ENCODE data around the gene DPM3.
A peak's percentile ranks its signal among the peaks of the same experiment; 100 is the strongest.
"Not testable (repeated sequence)": the region's sequence is repeated elsewhere in the genome, so short reads cannot be mapped to it uniquely, and the experiment has no call there.

Gene DPM3, protein sequence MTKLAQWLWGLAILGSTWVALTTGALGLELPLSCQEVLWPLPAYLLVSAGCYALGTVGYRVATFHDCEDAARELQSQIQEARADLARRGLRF

DNA sequence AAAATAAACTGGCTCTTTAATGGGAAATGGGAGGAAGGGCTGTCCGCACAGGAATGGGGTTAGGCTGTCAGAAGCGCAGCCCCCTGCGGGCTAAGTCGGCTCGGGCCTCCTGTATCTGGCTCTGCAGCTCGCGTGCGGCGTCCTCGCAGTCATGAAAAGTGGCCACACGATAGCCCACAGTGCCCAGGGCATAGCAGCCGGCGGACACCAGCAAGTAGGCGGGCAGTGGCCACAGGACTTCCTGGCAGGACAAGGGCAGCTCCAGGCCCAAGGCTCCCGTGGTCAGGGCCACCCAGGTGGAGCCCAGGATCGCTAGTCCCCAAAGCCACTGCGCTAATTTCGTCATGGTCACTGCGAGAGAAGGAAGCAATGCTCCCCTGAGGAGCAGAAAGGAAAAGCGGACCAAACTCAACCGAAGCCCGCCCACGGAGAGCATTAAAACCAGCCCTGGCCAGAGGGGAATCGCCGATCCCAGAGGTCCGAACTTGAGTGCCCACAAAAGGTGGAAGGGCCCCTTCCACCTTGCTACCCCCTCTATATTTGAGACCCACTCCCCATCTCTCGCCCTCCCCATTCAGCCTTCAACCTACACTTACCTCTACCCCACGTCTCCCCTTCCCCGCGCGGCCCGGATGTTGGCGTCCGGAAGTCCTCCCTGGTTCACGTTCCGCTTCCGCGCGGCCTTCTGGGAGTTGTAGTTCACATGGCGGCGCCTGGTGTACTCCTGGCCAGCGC lies at the start of gene DPM3:
TSS of gene DPM3 (minus strand) at position 637 of the 735 bp plus-strand sequence. CDS start at position 346, 291 bp downstream.
- Histone ChIP-seq H3K4me1 (ENCODE audit: insufficient read depth, low read length) (peaks cover 13% of the 10 kb centered on the region), H3K27me3 (ENCODE audit: insufficient read depth, low read length) (no peaks in the 10 kb centered on the region), H3K4me3 (ENCODE audit: low read length) (peak within 1 kb of the TSS; percentile 94)

DNA sequence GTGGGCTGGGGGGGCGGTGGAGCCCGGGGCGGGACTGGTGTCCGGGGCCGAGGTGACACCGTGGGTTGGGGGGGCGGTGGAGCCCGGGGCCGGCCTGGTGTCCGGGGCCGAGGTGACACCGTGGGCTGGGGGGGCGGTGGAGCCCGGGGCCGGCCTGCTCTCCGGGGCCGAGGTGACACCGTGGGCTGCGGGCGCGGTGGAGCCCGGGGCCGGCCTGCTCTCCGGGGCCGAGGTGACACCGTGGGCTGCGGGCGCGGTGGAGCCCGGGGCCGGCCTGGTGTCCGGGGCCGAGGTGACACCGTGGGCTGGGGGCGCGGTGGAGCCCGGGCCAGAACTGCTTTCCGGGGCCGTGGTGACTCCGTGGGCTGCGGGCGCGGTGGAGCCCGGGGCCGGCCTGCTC lies 49.6 kb upstream of the DPM3 start:
- not testable (repeated sequence) for H3K36me3 ChIP-seq (ENCODE audit: insufficient read depth, low read length); H3K9me3 ChIP-seq (ENCODE audit: low read length); H3K4me3 ChIP-seq (ENCODE audit: low read length); H2AFZ ChIP-seq (ENCODE audit: low read depth, low read length); H3K27me3 ChIP-seq (ENCODE audit: insufficient read depth, low read length)
- peaks cover 15% of the 10 kb centered on the region for H3K4me1 ChIP-seq (ENCODE audit: insufficient read depth, low read length)

More for the DNA sequence above, at the start of gene DPM3:
- Histone ChIP-seq H3K9me3 (ENCODE audit: low read length) (no peaks in the 10 kb centered on the region), H3K36me3 (ENCODE audit: insufficient read depth, low read length) (peaks cover 7% of the 10 kb centered on the region), H2AFZ (ENCODE audit: low read depth, low read length) (peak within 1 kb of the TSS; percentile 94)

DNA sequence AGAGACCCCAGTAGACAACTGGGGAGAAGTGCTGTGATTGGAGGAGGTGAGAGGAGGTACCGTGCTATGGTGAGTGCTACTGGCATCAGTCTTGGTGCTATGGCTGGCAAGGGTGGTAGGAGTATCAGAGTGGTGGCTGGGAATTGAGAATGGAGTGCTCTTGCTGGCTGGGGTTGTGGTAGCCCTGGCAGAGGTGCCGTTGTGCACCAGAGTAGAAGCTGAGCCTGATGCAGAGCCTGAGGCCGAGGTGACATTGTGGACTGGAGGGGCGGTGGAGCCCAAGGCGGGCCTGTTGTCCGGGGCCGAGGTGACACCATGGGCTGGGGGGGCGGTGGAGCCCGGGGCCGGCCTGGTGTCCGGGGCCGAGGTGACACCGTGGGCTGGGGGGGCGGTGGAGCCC lies 47.9 kb upstream of the DPM3 start:
- Histone ChIP-seq H3K9me3 (ENCODE audit: low read length) (no peaks in the 10 kb centered on the region), H2AFZ (ENCODE audit: low read depth, low read length) (no peak overlapping the region), H3K27me3 (ENCODE audit: insufficient read depth, low read length) (no peaks in the 10 kb centered on the region), H3K36me3 (ENCODE audit: insufficient read depth, low read length) (no peaks in the 10 kb centered on the region), H3K4me1 (ENCODE audit: insufficient read depth, low read length) (peaks cover 9% of the 10 kb centered on the region), H3K4me3 (ENCODE audit: low read length) (no peak overlapping the region)

DNA sequence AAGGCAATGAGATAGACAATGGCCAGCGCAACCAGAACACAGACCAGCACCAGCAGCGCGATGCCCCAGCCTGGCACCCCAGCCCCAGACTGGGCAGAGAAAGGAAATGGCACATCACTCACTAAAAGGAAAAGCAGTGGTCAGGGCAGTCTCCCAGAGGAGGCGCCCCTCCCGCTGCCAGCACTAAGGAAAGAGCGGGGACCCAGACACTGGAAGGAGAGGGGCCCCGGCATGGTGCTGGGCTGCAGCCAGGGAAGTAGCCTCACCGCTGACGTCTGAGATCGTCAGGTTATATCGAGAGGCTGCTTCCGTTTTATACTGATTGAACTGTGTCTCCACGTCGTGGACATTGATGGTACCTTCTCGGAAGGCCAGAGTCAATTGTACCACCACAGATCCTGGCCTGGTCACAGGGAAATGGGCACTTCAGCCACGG lies 47.1 kb upstream of the DPM3 start:
- Histone ChIP-seq H3K4me3 (ENCODE audit: low read length) (no peak overlapping the region), H3K36me3 (ENCODE audit: insufficient read depth, low read length) (no peaks in the 10 kb centered on the region), H3K27me3 (ENCODE audit: insufficient read depth, low read length) (no peaks in the 10 kb centered on the region), H2AFZ (ENCODE audit: low read depth, low read length) (no peak overlapping the region), H3K4me1 (ENCODE audit: insufficient read depth, low read length) (peaks cover 2% of the 10 kb centered on the region), H3K9me3 (ENCODE audit: low read length) (no peaks in the 10 kb centered on the region)

DNA sequence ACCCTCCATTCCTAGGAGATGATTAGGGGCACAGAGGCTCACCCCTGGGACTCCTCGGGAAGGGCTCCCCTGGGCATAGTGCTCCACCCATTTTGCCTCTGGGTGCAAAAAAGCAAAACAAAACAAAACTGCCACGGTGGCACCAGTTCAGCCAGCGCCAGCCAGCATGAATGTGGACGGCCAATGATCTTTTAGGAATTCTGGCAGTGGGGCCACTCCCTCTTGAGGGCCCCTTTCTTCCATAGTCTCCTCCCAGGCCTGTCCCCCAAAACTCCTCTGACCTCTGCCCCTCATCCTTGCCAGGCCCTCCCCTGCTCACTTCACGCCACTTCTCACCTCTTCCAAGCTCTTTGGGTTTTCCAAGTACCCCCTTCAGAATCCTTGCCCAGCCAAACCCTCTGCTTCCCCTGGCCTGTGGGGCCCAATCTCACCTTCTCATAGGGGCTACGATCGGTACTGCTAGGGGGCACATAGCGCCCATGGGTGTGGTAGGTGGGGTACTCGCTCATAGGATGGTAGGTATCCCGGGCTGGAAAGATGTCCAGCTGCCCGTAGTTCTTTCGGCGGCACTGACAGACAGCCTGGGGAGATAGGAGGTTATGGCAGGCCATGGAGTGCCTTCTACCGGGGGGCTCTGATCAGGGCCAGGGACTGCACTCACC lies 46.6 kb upstream of the DPM3 start:
- no peaks in the 10 kb centered on the region for H3K27me3 ChIP-seq (ENCODE audit: insufficient read depth, low read length)
- no peaks in the 10 kb centered on the region for H3K4me1 ChIP-seq (ENCODE audit: insufficient read depth, low read length)
- no peak overlapping the region for H2AFZ ChIP-seq (ENCODE audit: low read depth, low read length)
- no peaks in the 10 kb centered on the region for H3K36me3 ChIP-seq (ENCODE audit: insufficient read depth, low read length)
- no peaks in the 10 kb centered on the region for H3K9me3 ChIP-seq (ENCODE audit: low read length)
- H3K4me3 ChIP-seq (ENCODE audit: low read length): no peak overlapping the region

DNA sequence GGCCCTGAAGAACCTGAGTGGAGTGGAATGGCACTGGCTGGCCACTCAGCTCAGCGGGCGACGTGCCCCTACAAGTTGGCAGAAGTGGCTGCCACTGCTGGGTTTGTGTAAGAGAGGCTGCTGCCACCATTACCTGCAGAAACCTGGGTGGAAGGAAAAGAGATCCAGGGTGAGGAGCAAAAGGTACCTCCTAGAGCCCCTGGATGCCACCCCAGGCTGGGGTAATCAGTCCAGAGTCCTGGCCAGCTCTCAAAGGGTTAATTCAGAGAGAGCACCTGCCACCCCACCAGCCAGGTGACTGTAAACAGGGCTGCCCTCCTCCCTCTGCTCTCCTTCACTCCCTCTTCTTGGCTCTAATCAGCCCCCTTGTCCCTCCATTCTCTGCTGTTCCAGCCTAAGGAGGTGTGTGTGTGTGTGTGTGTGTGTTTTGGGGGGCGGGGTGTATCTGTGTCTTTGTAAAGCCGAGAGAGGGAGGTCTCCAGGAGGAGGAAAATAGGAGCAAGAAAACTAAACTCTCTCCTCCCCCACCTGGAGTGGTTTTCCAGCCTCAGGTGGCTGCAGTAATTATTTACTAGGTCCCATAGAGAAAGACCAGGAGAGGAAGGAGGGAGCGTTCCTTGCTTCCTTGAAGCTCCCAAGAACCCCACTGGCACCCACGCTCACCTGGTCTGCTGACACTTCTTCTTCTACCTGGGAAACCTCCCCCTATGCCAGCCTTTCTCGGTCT lies 45.9 kb upstream of the DPM3 start:
- Histone ChIP-seq H3K36me3 (ENCODE audit: insufficient read depth, low read length) (no peaks in the 10 kb centered on the region), H2AFZ (ENCODE audit: low read depth, low read length) (no peak overlapping the region), H3K9me3 (ENCODE audit: low read length) (no peaks in the 10 kb centered on the region), H3K4me1 (ENCODE audit: insufficient read depth, low read length) (no peaks in the 10 kb centered on the region), H3K27me3 (ENCODE audit: insufficient read depth, low read length) (no peaks in the 10 kb centered on the region), H3K4me3 (ENCODE audit: low read length) (no peak overlapping the region)

DNA sequence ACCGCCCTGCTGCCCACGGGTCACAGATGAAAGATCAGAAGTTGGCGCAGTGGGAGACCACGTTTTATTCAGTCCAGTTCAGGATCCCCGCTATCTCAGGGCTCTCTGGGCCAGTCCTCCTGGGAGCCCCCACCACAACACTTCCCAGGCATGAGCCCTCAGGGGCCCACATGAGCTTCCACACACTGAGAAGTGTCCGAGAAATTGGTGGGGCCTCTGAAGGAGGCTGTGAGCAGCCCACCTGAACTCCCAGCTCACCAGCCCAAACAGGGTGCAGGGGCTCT lies 45.4 kb upstream of the DPM3 start:
- H3K36me3 ChIP-seq (ENCODE audit: insufficient read depth, low read length): no peaks in the 10 kb centered on the region
- no peak overlapping the region for H2AFZ ChIP-seq (ENCODE audit: low read depth, low read length)
- H3K4me1 ChIP-seq (ENCODE audit: insufficient read depth, low read length): no peaks in the 10 kb centered on the region
- H3K9me3 ChIP-seq (ENCODE audit: low read length): no peaks in the 10 kb centered on the region
- no peaks in the 10 kb centered on the region for H3K27me3 ChIP-seq (ENCODE audit: insufficient read depth, low read length)
- H3K4me3 ChIP-seq (ENCODE audit: low read length): no peak overlapping the region

DNA sequence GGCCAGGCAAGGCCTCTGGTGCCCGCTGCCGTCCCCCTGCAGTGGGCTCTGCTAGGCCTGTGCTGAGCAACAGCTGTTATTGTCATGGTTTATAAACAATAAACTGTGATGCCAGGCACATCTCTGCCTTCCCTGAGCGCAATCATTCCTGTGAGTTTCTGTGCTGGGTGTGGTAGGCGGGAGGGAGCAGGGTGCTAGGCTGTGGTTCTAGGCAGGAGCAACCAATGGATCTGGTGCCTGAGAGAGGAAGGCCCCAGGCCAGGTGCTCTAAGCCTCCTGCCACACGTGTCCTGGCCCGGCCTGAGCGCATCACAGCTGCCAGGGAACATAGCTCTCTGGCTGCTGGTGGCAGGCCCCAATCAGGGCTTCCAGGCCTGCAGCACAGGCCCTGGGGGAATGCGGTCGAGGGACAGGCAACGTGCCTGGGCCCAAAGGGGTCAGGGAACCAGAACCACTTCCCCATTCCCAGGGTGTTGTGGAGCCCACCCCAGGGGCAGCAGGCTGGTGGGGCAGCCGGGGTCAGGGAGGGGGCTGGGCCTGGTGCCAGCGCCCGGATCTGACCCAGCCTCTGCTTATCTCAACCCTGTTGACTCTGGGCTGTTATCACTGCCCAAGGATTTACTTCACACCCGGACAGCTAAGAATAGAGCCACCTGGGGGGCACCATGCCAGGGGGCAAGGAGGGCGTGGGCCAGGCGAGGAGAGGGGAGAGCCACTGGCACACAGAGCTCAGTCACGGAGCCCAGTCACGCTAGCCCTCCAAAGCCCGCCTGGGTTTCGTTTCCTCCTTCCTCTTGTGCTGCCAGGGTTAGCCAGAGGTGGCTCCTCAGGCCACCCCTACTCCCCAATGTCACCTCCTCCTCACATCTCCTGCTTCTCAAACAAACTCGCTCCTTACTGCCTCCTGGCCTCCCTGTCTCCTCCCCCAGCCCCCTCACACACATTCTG lies 44.8 kb upstream of the DPM3 start:
- H3K4me3 ChIP-seq (ENCODE audit: low read length): no peak overlapping the region
- no peaks in the 10 kb centered on the region for H3K27me3 ChIP-seq (ENCODE audit: insufficient read depth, low read length)
- no peaks in the 10 kb centered on the region for H3K4me1 ChIP-seq (ENCODE audit: insufficient read depth, low read length)
- H3K36me3 ChIP-seq (ENCODE audit: insufficient read depth, low read length): no peaks in the 10 kb centered on the region
- H3K9me3 ChIP-seq (ENCODE audit: low read length): no peaks in the 10 kb centered on the region
- no peak overlapping the region for H2AFZ ChIP-seq (ENCODE audit: low read depth, low read length)

DNA sequence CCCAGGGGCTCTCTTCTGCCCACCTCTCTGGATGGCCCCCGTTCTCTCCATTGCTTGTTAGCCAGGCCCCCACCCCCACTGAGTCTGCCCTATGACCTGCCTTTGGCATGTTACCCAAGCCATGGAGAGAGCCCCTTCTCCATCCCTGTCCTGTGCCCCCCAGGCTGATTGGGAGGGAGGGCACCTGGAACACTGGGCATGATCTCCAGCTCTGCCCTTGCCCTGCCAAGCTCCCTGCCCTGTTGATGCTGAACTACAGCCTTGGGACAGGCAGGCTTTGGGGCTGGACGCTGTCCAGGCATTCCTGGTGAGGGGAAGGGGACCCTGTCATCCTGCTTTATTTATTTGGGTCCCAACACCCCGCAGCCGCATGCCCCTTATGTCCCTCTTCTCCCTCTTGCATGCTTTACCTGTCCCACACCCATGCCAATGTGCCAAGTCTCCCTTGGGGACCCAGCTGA lies 44.0 kb upstream of the DPM3 start:
- no peak overlapping the region for H2AFZ ChIP-seq (ENCODE audit: low read depth, low read length)
- H3K36me3 ChIP-seq (ENCODE audit: insufficient read depth, low read length): peaks cover 5% of the 10 kb centered on the region
- H3K9me3 ChIP-seq (ENCODE audit: low read length): no peaks in the 10 kb centered on the region
- H3K27me3 ChIP-seq (ENCODE audit: insufficient read depth, low read length): no peaks in the 10 kb centered on the region
- H3K4me3 ChIP-seq (ENCODE audit: low read length): no peak overlapping the region
- H3K4me1 ChIP-seq (ENCODE audit: insufficient read depth, low read length): no peaks in the 10 kb centered on the region

DNA sequence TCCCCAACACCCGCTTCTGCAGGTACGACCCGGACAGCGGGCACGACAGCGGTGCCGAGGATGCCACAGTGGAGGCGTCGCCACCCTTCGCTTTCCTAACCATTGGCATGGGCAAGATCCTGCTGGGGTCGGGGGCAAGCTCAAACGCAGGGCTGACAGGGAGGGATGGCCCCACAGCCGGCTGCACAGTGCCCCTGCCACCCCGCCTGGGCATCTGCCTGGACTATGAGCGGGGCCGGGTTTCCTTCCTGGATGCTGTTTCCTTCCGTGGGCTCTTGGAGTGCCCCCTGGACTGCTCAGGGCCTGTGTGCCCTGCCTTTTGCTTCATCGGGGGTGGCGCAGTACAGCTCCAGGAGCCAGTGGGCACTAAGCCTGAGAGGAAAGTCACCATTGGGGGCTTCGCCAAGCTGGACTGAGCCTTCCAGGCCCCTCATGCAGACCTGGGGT lies 43.5 kb upstream of the DPM3 start:
- Histone ChIP-seq H2AFZ (ENCODE audit: low read depth, low read length) (no peak overlapping the region), H3K4me1 (ENCODE audit: insufficient read depth, low read length) (no peaks in the 10 kb centered on the region), H3K27me3 (ENCODE audit: insufficient read depth, low read length) (no peaks in the 10 kb centered on the region), H3K9me3 (ENCODE audit: low read length) (no peaks in the 10 kb centered on the region), H3K36me3 (ENCODE audit: insufficient read depth, low read length) (peaks cover 9% of the 10 kb centered on the region), H3K4me3 (ENCODE audit: low read length) (no peak overlapping the region)

DNA sequence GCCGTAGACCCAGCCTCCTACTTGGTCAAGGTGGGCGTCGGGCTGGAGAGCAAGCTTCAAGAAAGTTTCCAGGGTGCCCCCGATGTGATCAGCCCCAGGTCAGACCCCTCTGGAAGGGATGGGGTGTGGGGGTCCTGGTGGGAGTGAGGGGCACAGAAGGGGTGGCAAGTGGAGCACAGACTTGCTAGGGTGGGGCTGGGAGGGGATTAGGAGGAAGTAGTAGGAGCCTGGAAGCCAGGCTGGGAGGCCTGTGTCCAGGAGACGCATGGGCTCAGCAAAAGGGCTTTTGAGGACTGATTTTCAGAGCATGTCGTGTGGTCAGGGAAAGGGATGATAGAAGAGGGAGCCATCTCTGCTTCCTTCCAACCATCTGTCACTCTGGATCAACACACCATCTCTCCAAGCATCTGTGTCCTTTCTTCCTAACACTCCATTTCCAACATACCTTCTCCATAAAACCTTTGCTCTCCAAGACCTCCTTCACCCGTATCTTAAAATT lies 41.8 kb upstream of the DPM3 start:
- Histone ChIP-seq H3K4me3 (ENCODE audit: low read length) (no peak overlapping the region), H2AFZ (ENCODE audit: low read depth, low read length) (no peak overlapping the region), H3K9me3 (ENCODE audit: low read length) (no peaks in the 10 kb centered on the region), H3K27me3 (ENCODE audit: insufficient read depth, low read length) (no peaks in the 10 kb centered on the region), H3K4me1 (ENCODE audit: insufficient read depth, low read length) (no peaks in the 10 kb centered on the region), H3K36me3 (ENCODE audit: insufficient read depth, low read length) (peaks cover 18% of the 10 kb centered on the region)

DNA sequence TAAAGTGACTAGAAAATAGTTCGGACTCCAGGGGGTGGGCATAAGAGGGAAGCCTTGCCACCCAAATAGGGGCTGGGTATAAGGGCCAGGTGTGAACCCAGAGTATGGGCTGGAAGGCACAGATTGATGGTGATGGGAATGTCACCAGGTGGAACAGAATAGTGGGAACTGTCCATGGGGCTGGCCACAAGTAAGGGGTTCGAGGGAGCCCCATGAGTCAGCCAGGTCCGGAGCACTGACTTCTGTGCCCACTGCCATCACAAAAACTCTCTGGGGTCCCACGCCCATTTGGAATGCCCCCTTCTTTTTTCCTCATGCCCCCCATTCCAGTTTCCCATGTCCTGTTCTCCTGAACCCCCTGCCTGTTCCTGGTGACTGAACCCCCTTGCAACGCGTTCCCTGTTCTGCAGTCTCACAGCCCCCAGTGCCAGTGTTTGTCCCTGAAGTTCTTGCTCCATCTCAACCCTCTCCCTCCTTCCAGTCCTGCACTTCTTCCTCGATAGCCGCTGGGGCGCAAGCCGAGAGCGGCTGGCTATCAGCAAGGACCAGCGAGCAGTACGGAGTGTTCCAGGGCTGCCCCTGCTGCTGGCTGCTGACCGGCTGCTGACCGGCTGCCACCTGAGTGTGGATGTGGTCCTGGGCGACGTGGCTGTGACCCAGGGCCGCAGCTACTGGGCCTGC lies 41.2 kb upstream of the DPM3 start:
- no peaks in the 10 kb centered on the region for H3K4me1 ChIP-seq (ENCODE audit: insufficient read depth, low read length)
- H3K36me3 ChIP-seq (ENCODE audit: insufficient read depth, low read length): peaks cover 18% of the 10 kb centered on the region
- no peak overlapping the region for H3K4me3 ChIP-seq (ENCODE audit: low read length)
- H2AFZ ChIP-seq (ENCODE audit: low read depth, low read length): no peak overlapping the region
- no peaks in the 10 kb centered on the region for H3K27me3 ChIP-seq (ENCODE audit: insufficient read depth, low read length)
- H3K9me3 ChIP-seq (ENCODE audit: low read length): no peaks in the 10 kb centered on the region

All from neuron (in vitro differentiated cells).